Hepatocyte (in vitro differentiated cells): Measurements from ENCODE around the gene XXYLT1. TPM values are rescaled to one million over a fixed set of nuclear protein-coding genes. Genes with fewer than 3 reads are reported as not detected.
"Not testable (repeated sequence)": the region's sequence is repeated elsewhere in the genome, so short reads cannot be mapped to it uniquely, and the experiment has no call there.

ENCODE experiments used
- DNase-seq: peaks from one replicate; pipeline ENCODE4 v3.0.0-alpha.2; 2016; ENCODE audit warnings: low spot score
- H2AFZ ChIP-seq: fragments of 200-600 bp; sonication (generic); 2 replicates; pipeline ENCODE4 v1.6.0; 2016; ENCODE audit warnings: antibody characterized with exemption, mild to moderate bottlenecking
- H3K27ac ChIP-seq: fragments of 200-600 bp; sonication (generic); 2 replicates; pipeline ENCODE4 v1.5.1; 2016; ENCODE audit warnings: mild to moderate bottlenecking
- H3K27me3 ChIP-seq: fragments of 200-600 bp; sonication (generic); 2 replicates; pipeline ENCODE4 v1.6.1; 2016
- H3K36me3 ChIP-seq: fragments of 200-600 bp; sonication (generic); replicated peaks from 2 replicates; pipeline ENCODE4 v1.5.1; 2016; ENCODE audit warnings: low read depth; ENCODE audit not compliant: insufficient read depth
- H3K4me1 ChIP-seq: fragments of 200-600 bp; sonication (generic); 2 replicates; pipeline ENCODE4 v1.5.1; 2016; ENCODE audit warnings: mild to moderate bottlenecking, moderate library complexity; ENCODE audit not compliant: insufficient read depth
- H3K4me2 ChIP-seq: fragments of 200-600 bp; sonication (generic); 2 replicates; pipeline ENCODE4 v1.6.0; 2016
- H3K4me3 ChIP-seq: fragments of 200-600 bp; sonication (generic); 2 replicates; pipeline ENCODE4 v1.5.1; 2016; ENCODE audit warnings: mild to moderate bottlenecking
- H3K79me2 ChIP-seq: fragments of 200-600 bp; sonication (generic); 2 replicates; pipeline ENCODE4 v1.6.0; 2017; ENCODE audit warnings: mild to moderate bottlenecking
- H3K9me2 ChIP-seq: fragments of 200-600 bp; sonication (generic); replicated peaks from 2 replicates; pipeline ENCODE4 v1.6.0; 2017; ENCODE audit warnings: mild to moderate bottlenecking; ENCODE audit not compliant: insufficient read depth
- H3K9me3 ChIP-seq: fragments of 200-600 bp; sonication (generic); 2 replicates; pipeline ENCODE4 v1.5.1; 2016; ENCODE audit warnings: low read depth, mild to moderate bottlenecking
- H4K20me1 ChIP-seq: fragments of 200-600 bp; sonication (generic); 2 replicates; pipeline ENCODE4 v1.6.0; 2016; ENCODE audit warnings: mild to moderate bottlenecking; ENCODE audit not compliant: insufficient read depth, poor library complexity, severe bottlenecking
- EZH2 ChIP-seq: fragments of 200-600 bp; sonication (generic); IDR thresholded peaks from 2 replicates; pipeline ENCODE4 v1.6.1; 2016; ENCODE audit warnings: antibody characterized with exemption, mild to moderate bottlenecking, borderline replicate concordance
- EZH2phosphoT487 ChIP-seq: fragments of 200-600 bp; sonication (generic); IDR thresholded peaks from one replicate; pipeline ENCODE4 v1.6.1; 2018; ENCODE audit warnings: antibody characterized with exemption, mild to moderate bottlenecking, low read depth, moderate library complexity; ENCODE audit not compliant: unreplicated experiment, severe bottlenecking
- WGBS: methylation state at CpG from one replicate; pipeline ENCODE4 v1.1.6; 2016; ENCODE audit warnings: low lambda C conversion rate; ENCODE audit errors: missing lambda C conversion rate; 5-methylcytosine and 5-hydroxymethylcytosine counted together
- polyA plus RNA-seq: library from polyadenylated mRNA; unstranded; fragments of >200 nt; fragmentation: Nextera tagmentation; extraction: Ambion mirVana; gene quantifications from 2 replicates; pipeline ENCODE4 v1.2.1, GENCODE V29; 2016
- total RNA-seq: library from RNA; depleted of rRNA; stranded (reverse); fragments of >200 nt; gene quantifications from 2 replicates; pipeline ENCODE4 v1.2.3, GENCODE V29; 2014
- TF ChIP-seq, protein P1 (sequence below): fragments of 200-600 bp; sonication (generic); IDR thresholded peaks from 2 replicates; pipeline ENCODE4 v1.5.1; 2016; ENCODE audit warnings: antibody characterized with exemption, mild to moderate bottlenecking; ENCODE audit not compliant: poor library complexity

Gene XXYLT1
- total and polyA plus RNA-seq, 2 experiments from 2014 or later = 20.9 to 25.6 TPM

- Histone ChIP-seq H3K9me3 (no peaks in the 10 kb centered on the region), H3K4me3 (no peak overlapping the region), H3K4me2 (no peak overlapping the region), H4K20me1 (no peaks in the 10 kb centered on the region), H3K9me2 (no peaks in the 10 kb centered on the region), H3K79me2 (no peaks in the 10 kb centered on the region), H3K27me3 (no peaks in the 10 kb centered on the region), H3K4me1 (peaks cover 13% of the 10 kb centered on the region), H3K36me3 (no peaks in the 10 kb centered on the region), H2AFZ (no peak overlapping the region), H3K27ac (peak overlapping the region; percentile 76)
- TF ChIP-seq, protein P1, sequence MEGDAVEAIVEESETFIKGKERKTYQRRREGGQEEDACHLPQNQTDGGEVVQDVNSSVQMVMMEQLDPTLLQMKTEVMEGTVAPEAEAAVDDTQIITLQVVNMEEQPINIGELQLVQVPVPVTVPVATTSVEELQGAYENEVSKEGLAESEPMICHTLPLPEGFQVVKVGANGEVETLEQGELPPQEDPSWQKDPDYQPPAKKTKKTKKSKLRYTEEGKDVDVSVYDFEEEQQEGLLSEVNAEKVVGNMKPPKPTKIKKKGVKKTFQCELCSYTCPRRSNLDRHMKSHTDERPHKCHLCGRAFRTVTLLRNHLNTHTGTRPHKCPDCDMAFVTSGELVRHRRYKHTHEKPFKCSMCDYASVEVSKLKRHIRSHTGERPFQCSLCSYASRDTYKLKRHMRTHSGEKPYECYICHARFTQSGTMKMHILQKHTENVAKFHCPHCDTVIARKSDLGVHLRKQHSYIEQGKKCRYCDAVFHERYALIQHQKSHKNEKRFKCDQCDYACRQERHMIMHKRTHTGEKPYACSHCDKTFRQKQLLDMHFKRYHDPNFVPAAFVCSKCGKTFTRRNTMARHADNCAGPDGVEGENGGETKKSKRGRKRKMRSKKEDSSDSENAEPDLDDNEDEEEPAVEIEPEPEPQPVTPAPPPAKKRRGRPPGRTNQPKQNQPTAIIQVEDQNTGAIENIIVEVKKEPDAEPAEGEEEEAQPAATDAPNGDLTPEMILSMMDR = no peak
- no peak for TF ChIP-seq EZH2
- no peak for TF ChIP-seq EZH2phosphoT487
- 57% methylated on average over 13 of the region's 14 CpGs for WGBS
- peak; percentile 68 for DNase-seq
Observed at GRCh38 chr3:195110647-195111318, 160.2 kb downstream of the XXYLT1 start.

- WGBS = 96% methylated on average over 10 of the region's 10 CpGs
- Histone ChIP-seq H3K4me1 (peaks cover 21% of the 10 kb centered on the region), H4K20me1 (no peaks in the 10 kb centered on the region), H2AFZ (no peak overlapping the region), H3K79me2 (no peaks in the 10 kb centered on the region), H3K27ac (no peak overlapping the region), H3K9me2 (no peaks in the 10 kb centered on the region), H3K4me2 (no peak overlapping the region), H3K36me3 (no peaks in the 10 kb centered on the region), H3K4me3 (no peak overlapping the region), H3K9me3 (no peaks in the 10 kb centered on the region), H3K27me3 (no peaks in the 10 kb centered on the region)
- TF ChIP-seq EZH2 = no peak
- no peak for DNase-seq
Observed at GRCh38 chr3:195109098-195109657, 161.8 kb downstream of the XXYLT1 start.

- H3K4me2 ChIP-seq = no peak overlapping the region
- H3K9me3 ChIP-seq = no peaks in the 10 kb centered on the region
- no peaks in the 10 kb centered on the region for H3K27me3 ChIP-seq
- no peak overlapping the region for H3K4me3 ChIP-seq
- no peaks in the 10 kb centered on the region for H3K9me2 ChIP-seq
- H4K20me1 ChIP-seq = no peaks in the 10 kb centered on the region
- DNase-seq = no peak
- H3K36me3 ChIP-seq = no peaks in the 10 kb centered on the region
- TF ChIP-seq, protein P1 = no peak
- TF ChIP-seq EZH2phosphoT487 (no peak), EZH2 (no peak)
- 86% methylated on average over 4 of the region's 8 CpGs for WGBS
- no peak overlapping the region for H2AFZ ChIP-seq
- peaks cover 32% of the 10 kb centered on the region for H3K4me1 ChIP-seq
- no peaks in the 10 kb centered on the region for H3K79me2 ChIP-seq
- H3K27ac ChIP-seq = no peak overlapping the region
Observed at GRCh38 chr3:195107593-195107992, 163.4 kb downstream of the XXYLT1 start.

DNA sequence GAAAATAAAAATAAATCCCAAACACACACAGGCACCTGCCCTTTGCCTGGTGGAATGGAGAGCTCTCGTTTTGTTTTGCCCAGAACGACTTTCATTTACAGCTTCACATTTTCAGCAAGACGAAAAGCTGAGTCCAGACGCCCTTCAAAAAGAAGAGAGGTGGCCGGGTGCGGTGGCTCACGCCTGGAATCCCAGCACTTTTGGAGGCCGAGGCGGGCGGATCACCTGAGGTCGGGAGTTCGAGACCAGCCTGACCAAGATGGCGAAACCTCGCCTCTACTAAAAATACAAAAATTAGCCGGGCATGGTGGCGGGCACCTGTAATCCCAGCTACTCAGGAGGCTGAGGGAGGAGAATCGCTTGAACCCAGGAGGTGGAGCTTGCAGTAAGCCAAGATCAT lies 163.9 kb downstream of the XXYLT1 start:
- H3K27me3 ChIP-seq, H3K27ac ChIP-seq, DNase-seq, H3K9me3 ChIP-seq, H3K79me2 ChIP-seq, H3K36me3 ChIP-seq, H3K9me2 ChIP-seq, H3K4me2 ChIP-seq, H3K4me3 ChIP-seq, H2AFZ ChIP-seq, H4K20me1 ChIP-seq: not testable (repeated sequence)
- 90% methylated on average over 17 of the region's 17 CpGs for whole genome bisulfite sequencing
- H3K4me1 ChIP-seq = peaks cover 32% of the 10 kb centered on the region
